HG03066 (cell line): ENCODE results near the gene USP6.
"Not testable (repeated sequence)": the region's sequence is repeated elsewhere in the genome, so short reads cannot be mapped to it uniquely, and the experiment has no call there.

Source experiments
- ATAC-seq: cut with Tn5 transposase; IDR thresholded peaks from one replicate; pipeline ENCODE4 v1.9.1; 2021; ENCODE audit warnings: low read depth; ENCODE audit not compliant: unreplicated experiment

The USP6 gene

GRCh38 chr17:5121186-5121841, 5.5 kb downstream of the USP6 start:
- ATAC-seq = no peak

GRCh38 chr17:5122056-5122455, 6.2 kb downstream of the USP6 start:
- ATAC-seq = not testable (repeated sequence)

DNA sequence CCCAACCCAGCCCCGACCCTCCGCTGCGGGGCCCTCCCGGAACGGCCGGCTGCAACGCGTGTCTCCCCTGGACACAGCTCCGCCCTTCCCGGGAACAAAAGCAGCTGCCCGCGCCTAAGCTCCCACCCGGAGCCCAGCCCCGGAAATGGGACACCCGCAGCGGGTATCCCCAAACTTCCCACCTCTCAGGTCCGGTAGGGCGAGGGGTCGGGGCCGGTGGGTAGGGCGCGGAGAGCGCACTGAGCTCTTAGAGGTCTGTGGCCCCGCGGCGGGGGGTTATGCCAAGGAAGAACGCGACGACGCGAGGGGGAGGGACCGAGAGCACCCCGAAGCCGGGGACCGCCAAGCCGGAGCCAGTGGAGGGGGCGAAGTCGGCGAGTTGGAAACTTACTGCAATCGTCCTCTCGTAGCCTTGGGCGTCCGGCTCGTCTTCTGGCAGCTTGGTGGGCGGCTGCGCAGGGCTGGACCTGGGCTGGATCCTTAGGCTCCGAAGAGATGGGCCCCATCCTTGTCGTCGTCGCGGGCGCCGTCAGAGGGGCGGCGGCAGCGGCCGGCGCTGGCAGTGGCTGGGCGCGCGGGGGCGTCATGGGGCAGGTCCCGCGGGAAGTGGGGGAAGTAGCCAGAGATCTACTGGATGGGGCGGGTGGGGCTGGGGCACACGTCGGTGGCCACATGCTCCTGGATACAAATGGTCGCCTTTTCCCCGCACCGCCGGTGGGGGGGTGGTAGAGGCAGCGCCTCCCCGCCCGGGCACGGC, 6.9 kb downstream of the USP6 start:
- no peak for ATAC-seq

GRCh38 chr17:5123343-5124124, 7.7 kb downstream of the USP6 start:
- no peak for ATAC-seq

DNA sequence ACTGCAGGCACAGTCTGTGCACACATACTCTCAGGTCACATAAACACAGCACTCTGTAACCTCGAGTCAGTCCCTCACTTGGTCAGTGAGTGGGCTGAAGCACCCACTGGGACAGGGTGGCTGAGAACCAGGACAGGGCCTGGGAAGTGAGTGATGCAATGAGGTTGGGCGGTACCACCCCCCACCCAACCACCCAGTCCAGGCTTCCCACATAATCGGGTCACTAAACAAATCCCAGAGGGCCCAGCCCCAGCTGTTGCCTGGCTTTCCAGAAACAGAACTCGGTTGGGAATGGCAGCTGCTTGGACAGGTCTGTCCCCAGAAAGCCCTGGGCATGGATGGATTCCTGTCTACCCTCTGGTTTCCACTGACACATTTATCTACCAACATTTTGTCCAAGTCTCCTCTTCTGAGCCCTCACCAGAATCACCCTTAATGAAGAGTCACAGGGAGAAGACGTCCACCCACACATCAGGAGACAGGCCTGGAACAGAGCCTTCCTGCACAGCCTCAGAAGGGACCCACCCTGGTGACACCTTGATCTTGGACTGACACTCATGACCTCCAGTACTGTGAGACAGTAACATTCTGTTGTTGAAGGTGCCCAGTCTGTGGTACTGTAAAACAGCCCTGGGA, 8.4 kb downstream of the USP6 start:
- ATAC-seq = not testable (repeated sequence)

- not testable (repeated sequence) for ATAC-seq
Measured at GRCh38 chr17:5124896-5125295, 9.1 kb downstream of the USP6 start.

- ATAC-seq = no peak
Measured at GRCh38 chr17:5126719-5127488, 11.1 kb downstream of the USP6 start.

DNA sequence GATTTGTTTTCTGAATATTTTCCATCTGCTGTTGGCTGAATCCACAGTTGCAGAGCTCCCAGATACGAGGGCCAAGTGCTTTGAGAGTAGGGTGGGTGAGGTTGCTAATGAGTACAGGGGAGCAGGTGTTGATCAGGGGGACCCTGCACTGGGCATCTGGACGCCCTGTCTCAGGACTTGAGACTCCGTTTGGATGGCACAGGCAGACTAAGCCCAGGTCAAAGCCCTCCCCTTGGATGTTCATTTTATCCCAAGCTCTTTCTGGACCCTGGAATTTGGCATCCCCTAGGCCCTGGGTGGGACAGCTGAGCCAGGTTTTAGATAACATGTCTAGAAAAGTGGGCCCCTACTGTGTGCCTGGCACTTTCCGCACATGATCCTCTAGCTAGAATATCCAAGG, 12.1 kb downstream of the USP6 start:
- no peak for ATAC-seq

DNA sequence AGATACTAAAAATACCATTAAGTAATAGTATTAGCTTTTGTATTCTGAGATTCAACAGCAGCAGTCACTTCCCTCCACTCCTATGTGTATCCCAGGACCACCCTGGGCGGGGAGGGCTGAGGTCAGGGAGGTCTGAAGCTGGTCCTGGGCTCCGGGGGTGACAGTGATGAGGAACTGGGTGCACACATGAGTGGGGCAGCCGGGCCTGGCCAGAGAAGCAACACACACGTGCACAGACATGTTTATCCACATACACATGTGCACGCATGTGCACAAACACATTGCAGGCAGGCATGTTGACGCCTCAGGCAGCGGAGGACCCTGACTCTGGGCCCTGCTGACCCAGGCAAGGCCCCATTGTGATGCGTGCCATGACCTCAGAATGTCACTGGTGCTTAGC, 12.6 kb downstream of the USP6 start:
- not testable (repeated sequence) for ATAC-seq

DNA sequence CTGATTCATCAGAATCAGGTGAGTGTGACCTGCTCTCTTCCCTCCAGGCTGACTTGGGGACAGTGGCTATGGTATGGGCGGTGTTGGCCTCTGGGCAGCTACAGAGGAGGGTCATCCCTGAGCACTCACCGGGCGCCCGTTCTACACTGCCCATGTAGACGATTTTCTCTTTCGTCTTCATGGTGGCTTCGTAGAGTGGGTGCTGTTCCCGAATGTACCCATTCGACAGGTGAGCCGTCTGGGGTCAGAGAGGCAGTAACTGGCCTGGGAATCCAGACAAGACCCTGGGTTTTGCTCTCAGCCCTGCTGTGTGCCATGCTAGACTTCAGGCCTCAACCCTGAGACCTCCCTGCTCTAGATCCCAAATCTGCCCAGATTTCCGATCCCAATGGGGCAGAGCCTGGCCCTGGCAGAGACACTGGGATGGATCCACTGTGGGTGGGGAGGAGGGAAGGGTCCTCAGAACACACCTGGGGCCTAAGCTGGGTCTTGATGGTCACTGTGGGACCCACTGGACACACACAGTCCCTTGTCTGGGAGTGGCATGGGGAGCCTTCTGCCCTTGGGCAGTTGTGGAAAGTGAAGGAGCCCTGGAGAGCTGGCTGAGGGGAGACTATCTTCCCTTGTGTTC, 13.2 kb downstream of the USP6 start:
- ATAC-seq = no peak

GRCh38 chr17:5129770-5130169, 13.9 kb downstream of the USP6 start:
- ATAC-seq = not testable (repeated sequence)

- ATAC-seq = not testable (repeated sequence)
Measured at GRCh38 chr17:5130261-5130660, 14.4 kb downstream of the USP6 start.

GRCh38 chr17:5130687-5131086, 14.9 kb downstream of the USP6 start:
- not testable (repeated sequence) for ATAC-seq

DNA sequence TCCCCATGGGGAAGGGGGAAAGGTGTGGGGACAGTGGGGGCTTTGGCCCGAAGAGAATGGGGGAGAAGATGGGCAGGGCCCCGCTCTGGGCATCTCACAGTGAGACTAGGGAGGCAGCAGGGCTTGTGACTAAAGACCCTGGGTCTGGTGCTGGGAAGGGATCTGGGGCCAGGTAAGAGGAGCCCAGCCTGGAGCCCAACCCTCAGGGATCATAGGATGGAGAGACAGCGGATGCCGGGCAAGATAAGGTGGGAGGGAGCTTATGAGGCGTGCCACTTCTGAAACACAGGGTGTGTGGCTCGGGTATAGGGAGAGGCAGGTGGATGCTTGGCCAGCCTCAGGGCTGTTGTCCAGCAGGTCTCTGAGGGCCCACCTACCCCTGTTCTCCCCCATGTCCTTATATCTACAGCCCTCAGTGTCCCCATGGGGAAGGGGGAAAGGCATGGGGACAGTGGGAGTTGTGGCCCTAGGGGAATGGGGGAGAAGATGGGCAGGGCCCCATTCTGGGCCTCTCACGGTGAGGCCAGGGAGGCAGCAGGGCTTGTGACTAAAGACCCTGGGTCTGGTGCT, 15.4 kb downstream of the USP6 start:
- no peak for ATAC-seq

DNA sequence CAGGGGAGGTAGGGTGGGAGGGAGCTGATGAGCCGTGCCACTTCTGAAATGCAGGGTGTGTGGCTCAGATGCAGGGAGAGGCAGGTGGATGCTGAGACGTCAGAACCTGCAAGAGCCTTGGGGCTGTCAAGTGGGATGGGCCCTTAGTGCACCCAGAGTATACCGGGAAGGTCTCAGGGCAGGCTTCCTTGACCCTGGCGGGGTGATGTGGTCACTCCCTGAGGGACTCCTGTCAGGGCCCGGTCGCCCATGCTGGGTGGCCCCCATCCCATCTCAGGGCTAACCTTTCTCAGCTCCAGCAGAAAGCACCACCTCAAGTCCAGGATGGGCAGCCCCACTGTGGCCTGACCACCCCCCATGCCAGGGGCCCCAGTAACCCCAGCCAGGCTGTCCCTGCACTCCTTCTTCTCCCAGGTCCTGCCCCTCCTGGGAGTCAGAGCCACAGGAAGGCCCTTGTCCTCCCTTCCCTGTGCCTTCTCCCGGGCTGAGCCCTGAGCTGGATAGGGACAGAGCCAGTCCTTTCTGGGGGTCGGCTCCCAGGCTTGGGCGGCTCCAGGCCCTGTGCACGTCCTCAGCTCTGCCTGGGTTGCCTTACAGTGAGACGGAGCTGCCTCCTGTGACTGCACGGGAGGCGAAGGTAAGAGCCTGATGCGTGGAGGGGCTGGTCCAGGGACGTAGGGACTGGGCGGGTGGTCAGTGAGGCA, 16.1 kb downstream of the USP6 start:
- not testable (repeated sequence) for ATAC-seq

- not testable (repeated sequence) for ATAC-seq
Measured at GRCh38 chr17:5132503-5133225, 16.8 kb downstream of the USP6 start.

GRCh38 chr17:5133311-5133710, 17.5 kb downstream of the USP6 start:
- no peak for ATAC-seq

GRCh38 chr17:5133961-5134360, 18.1 kb downstream of the USP6 start:
- not testable (repeated sequence) for ATAC-seq
